Muscle of leg (tissue), 11 donors: Measurements from ENCODE around the gene NEK5. TPM values are rescaled to one million over a fixed set of nuclear protein-coding genes. Genes with fewer than 3 reads are reported as not detected.
"Not testable (repeated sequence)": the region's sequence is repeated elsewhere in the genome, so short reads cannot be mapped to it uniquely, and the experiment has no call there.

Experiments
- DNase-seq: peaks from one replicate; pipeline ENCODE4 v3.0.0; 2013
- H3K27ac ChIP-seq: one replicate; pipeline ENCODE4 v1.5.1; 2013; ENCODE audit warnings: mild to moderate bottlenecking, low read length, control low read depth
- H3K27me3 ChIP-seq: one replicate; pipeline ENCODE4 v1.6.1; 2013; ENCODE audit warnings: low read length; ENCODE audit not compliant: control insufficient read depth, insufficient read depth
- H3K36me3 ChIP-seq: one replicate; pipeline ENCODE4 v1.6.1; 2013; ENCODE audit warnings: low read length; ENCODE audit not compliant: control insufficient read depth, insufficient read depth
- H3K4me1 ChIP-seq: one replicate; pipeline ENCODE4 v1.6.1; 2013; ENCODE audit warnings: low read length; ENCODE audit not compliant: control insufficient read depth, insufficient read depth
- H3K4me3 ChIP-seq: one replicate; pipeline ENCODE4 v1.5.1; 2013; ENCODE audit warnings: low read length, control low read depth
- H3K9me3 ChIP-seq: replicated peaks from 2 replicates; pipeline ENCODE4 v1.6.1; 2013; ENCODE audit warnings: low read depth, low read length; ENCODE audit not compliant: control insufficient read depth
- WGBS: methylation state at CpG from one replicate; pipeline ENCODE4 v1.1.5; 2013; ENCODE audit warnings: missing lambda C conversion rate; ENCODE audit not compliant: insufficient coverage; 5-methylcytosine and 5-hydroxymethylcytosine counted together
- polyA plus RNA-seq, 8 donors: library from polyadenylated mRNA; unstranded; fragments of 120-200 nt; gene quantifications; one replicate each; pipeline versions ENCODE4 v1.2.1 to v1.2.3, GENCODE V29; 2013; ENCODE audit warnings: inconsistent platforms in 1 of 8, low replicate concordance in 1 of 8; ENCODE audit not compliant: insufficient read length in 8 of 8, insufficient read depth in 1 of 8
- total RNA-seq: library from RNA; stranded (reverse); fragments of 120-200 nt; gene quantifications from one replicate; pipeline ENCODE4 v1.2.4, GENCODE V29; 2013

Gene NEK5
- total and polyA plus RNA-seq, 9 donors, result 0.34 to 1.1 (median 0.69) TPM

- Histone ChIP-seq H3K4me3 (no peak overlapping the region), H3K27ac (no peak overlapping the region), H3K36me3 (no peaks in the 10 kb centered on the region), H3K4me1 (no peaks in the 10 kb centered on the region), H3K9me3 (no peaks in the 10 kb centered on the region), H3K27me3 (no peaks in the 10 kb centered on the region)
- no peak for DNase-seq
- 91% methylated on average over 1 of the region's 1 CpG for WGBS
Measured at GRCh38 chr13:52036037-52036436, 92.8 kb downstream of the NEK5 start.

- WGBS, result no CpG with 5 or more reads among the region's 5 CpGs
- no peaks in the 10 kb centered on the region for H3K27me3 ChIP-seq
Measured at GRCh38 chr13:52034616-52035226, 94.2 kb downstream of the NEK5 start.

GRCh38 chr13:52033039-52033438 is 95.8 kb downstream of the NEK5 start:
- no peak overlapping the region for H3K4me3 ChIP-seq
- no CpG with 5 or more reads among the region's 2 CpGs for WGBS
- no peak for DNase-seq
- no peak overlapping the region for H3K27ac ChIP-seq
- peaks cover 8% of the 10 kb centered on the region for H3K36me3 ChIP-seq
- peaks cover 11% of the 10 kb centered on the region for H3K9me3 ChIP-seq
- H3K4me1 ChIP-seq, result no peaks in the 10 kb centered on the region
- H3K27me3 ChIP-seq, result no peaks in the 10 kb centered on the region

More at GRCh38 chr13:52034616-52035226, 94.2 kb downstream of the NEK5 start:
- no peak overlapping the region for H3K27ac ChIP-seq
- no peak overlapping the region for H3K4me3 ChIP-seq
- H3K9me3 ChIP-seq, result peaks cover 4% of the 10 kb centered on the region
- no peaks in the 10 kb centered on the region for H3K36me3 ChIP-seq
- H3K4me1 ChIP-seq, result no peaks in the 10 kb centered on the region
- no peak for DNase-seq

- H3K27me3 ChIP-seq, H3K4me3 ChIP-seq, DNase-seq, H3K4me1 ChIP-seq, H3K27ac ChIP-seq: not testable (repeated sequence)
- peaks cover 23% of the 10 kb centered on the region for H3K9me3 ChIP-seq
- H3K36me3 ChIP-seq, result peaks cover 25% of the 10 kb centered on the region
- WGBS, result no CpG with 5 or more reads among the region's 6 CpGs
Measured at GRCh38 chr13:52030401-52030800, 98.5 kb downstream of the NEK5 start.

GRCh38 chr13:52029569-52029968 is 99.3 kb downstream of the NEK5 start:
- no peak for DNase-seq
- H3K27ac ChIP-seq, result no peak overlapping the region
- no peak overlapping the region for H3K4me3 ChIP-seq
- H3K27me3 ChIP-seq, result no peaks in the 10 kb centered on the region
- H3K36me3 ChIP-seq, result peaks cover 34% of the 10 kb centered on the region
- H3K9me3 ChIP-seq, result peaks cover 25% of the 10 kb centered on the region
- no peaks in the 10 kb centered on the region for H3K4me1 ChIP-seq
- 98% methylated on average over 4 of the region's 4 CpGs for WGBS

- no peaks in the 10 kb centered on the region for H3K27me3 ChIP-seq
- no peak overlapping the region for H3K27ac ChIP-seq
- no peaks in the 10 kb centered on the region for H3K4me1 ChIP-seq
- H3K36me3 ChIP-seq, result peaks cover 45% of the 10 kb centered on the region
- H3K4me3 ChIP-seq, result no peak overlapping the region
- DNase-seq, result no peak
- WGBS, result 100% methylated on average over 1 of the region's 1 CpG
- H3K9me3 ChIP-seq, result peaks cover 25% of the 10 kb centered on the region
Measured at GRCh38 chr13:52027832-52028231, 101.0 kb downstream of the NEK5 start.

GRCh38 chr13:52026246-52026626 is 102.6 kb downstream of the NEK5 start:
- peaks cover 25% of the 10 kb centered on the region for H3K9me3 ChIP-seq
- no peaks in the 10 kb centered on the region for H3K4me1 ChIP-seq
- H3K36me3 ChIP-seq, result peaks cover 57% of the 10 kb centered on the region
- H3K4me3 ChIP-seq, result no peak overlapping the region
- no peak for DNase-seq
- H3K27ac ChIP-seq, result no peak overlapping the region
- no peaks in the 10 kb centered on the region for H3K27me3 ChIP-seq
- WGBS, result 97% methylated on average over 3 of the region's 3 CpGs

- DNase-seq, result no peak
- 89% methylated on average over 6 of the region's 8 CpGs for WGBS
- Histone ChIP-seq H3K27me3 (no peaks in the 10 kb centered on the region), H3K4me1 (no peaks in the 10 kb centered on the region), H3K36me3 (peaks cover 62% of the 10 kb centered on the region), H3K4me3 (no peak overlapping the region), H3K9me3 (peaks cover 25% of the 10 kb centered on the region), H3K27ac (no peak overlapping the region)
Measured at GRCh38 chr13:52025475-52026245, 103.2 kb downstream of the NEK5 start.

- DNase-seq, result no peak
- Histone ChIP-seq H3K27ac (no peak within 1 kb of the TSS), H3K27me3 (no peaks in the 10 kb centered on the region), H3K36me3 (peaks cover 73% of the 10 kb centered on the region), H3K4me1 (no peaks in the 10 kb centered on the region), H3K9me3 (peaks cover 19% of the 10 kb centered on the region), H3K4me3 (no peak within 1 kb of the TSS)
- WGBS, result 97% methylated on average over 3 of the region's 3 CpGs
Measured at GRCh38 chr13:52024481-52024880, 104.4 kb downstream of the NEK5 start, which contains the start of gene UTP14C. TSS of gene UTP14C (plus strand) at chr13:52024691. CDS start at chr13:52028805, 4,114 bp downstream.

- peaks cover 70% of the 10 kb centered on the region for H3K36me3 ChIP-seq
Measured at GRCh38 chr13:52022356-52022755, 106.5 kb downstream of the NEK5 start.

More at GRCh38 chr13:52022356-52022755, 106.5 kb downstream of the NEK5 start:
- Histone ChIP-seq H3K27me3 (no peaks in the 10 kb centered on the region), H3K4me1 (no peaks in the 10 kb centered on the region), H3K4me3 (no peak overlapping the region), H3K9me3 (peaks cover 14% of the 10 kb centered on the region), H3K27ac (no peak overlapping the region)
- 100% methylated on average over 1 of the region's 2 CpGs for WGBS
- no peak for DNase-seq
